Thoracic aorta (tissue), 2 donors: ENCODE measurements around the gene ATP9A. TPM values are rescaled to one million over a fixed set of nuclear protein-coding genes. Genes with fewer than 3 reads are reported as not detected.
A peak's percentile ranks its signal among the peaks of the same experiment; 100 is the strongest.
"Not testable (repeated sequence)": the region's sequence is repeated elsewhere in the genome, so short reads cannot be mapped to it uniquely, and the experiment has no call there.

Experiments
- ATAC-seq: fragments of 150-250 bp; one replicate; pipeline ENCODE4 v1.8.0; 2017; ENCODE audit warnings: low read depth; ENCODE audit not compliant: insufficient number of reproducible peaks, low FRiP score
- DNase-seq: peaks from one replicate; pipeline ENCODE4 v3.0.0-alpha.2; 2020; ENCODE audit warnings: low spot score
- H3K27ac ChIP-seq, 2 donors: fragments of 200-600 bp; sonication (generic); 1 replicate in 1 of 2; 2 replicates in 1 of 2; pipeline ENCODE4 v1.5.1; 2016; ENCODE audit warnings: mild to moderate bottlenecking in 2 of 2, moderate library complexity in 2 of 2
- H3K27me3 ChIP-seq: fragments of 200-600 bp; sonication (generic); replicated peaks from 2 replicates; pipeline ENCODE4 v1.6.0; 2016; ENCODE audit warnings: mild to moderate bottlenecking; ENCODE audit not compliant: insufficient read depth
- H3K36me3 ChIP-seq: fragments of 200-600 bp; sonication (generic); one replicate; pipeline ENCODE4 v1.5.1; 2016
- H3K4me1 ChIP-seq, 2 donors: fragments of 200-600 bp; sonication (generic); 1 replicate in 1 of 2; 2 replicates in 1 of 2; pipeline versions ENCODE4 v1.5.1 to v1.6.0; 2016; ENCODE audit warnings: low read depth in 2 of 2, mild to moderate bottlenecking in 1 of 2; ENCODE audit not compliant: control insufficient read depth in 1 of 2
- H3K4me3 ChIP-seq: fragments of 200-600 bp; sonication (generic); 2 replicates; pipeline ENCODE4 v1.5.1; 2016; ENCODE audit warnings: mild to moderate bottlenecking
- H3K9me3 ChIP-seq: fragments of 200-600 bp; sonication (generic); 2 replicates; pipeline ENCODE4 v1.5.1; 2016
- total RNA-seq, 2 donors: library from RNA; depleted of rRNA; stranded (reverse); fragments of >200 nt; gene quantifications; one replicate each; pipeline versions ENCODE4 v1.1.0 to v1.2.3, GENCODE V29; 2016
- TF ChIP-seq, protein P1 (sequence below): fragments of 200-600 bp; sonication (generic); IDR thresholded peaks from one replicate; pipeline ENCODE4 v1.5.1; 2019; ENCODE audit warnings: antibody characterized with exemption

The ATP9A gene
- total RNA-seq, 2 donors from 2014 or later = 54.4 TPM

- H3K27ac ChIP-seq = no peak overlapping the region
- TF ChIP-seq, protein P1, sequence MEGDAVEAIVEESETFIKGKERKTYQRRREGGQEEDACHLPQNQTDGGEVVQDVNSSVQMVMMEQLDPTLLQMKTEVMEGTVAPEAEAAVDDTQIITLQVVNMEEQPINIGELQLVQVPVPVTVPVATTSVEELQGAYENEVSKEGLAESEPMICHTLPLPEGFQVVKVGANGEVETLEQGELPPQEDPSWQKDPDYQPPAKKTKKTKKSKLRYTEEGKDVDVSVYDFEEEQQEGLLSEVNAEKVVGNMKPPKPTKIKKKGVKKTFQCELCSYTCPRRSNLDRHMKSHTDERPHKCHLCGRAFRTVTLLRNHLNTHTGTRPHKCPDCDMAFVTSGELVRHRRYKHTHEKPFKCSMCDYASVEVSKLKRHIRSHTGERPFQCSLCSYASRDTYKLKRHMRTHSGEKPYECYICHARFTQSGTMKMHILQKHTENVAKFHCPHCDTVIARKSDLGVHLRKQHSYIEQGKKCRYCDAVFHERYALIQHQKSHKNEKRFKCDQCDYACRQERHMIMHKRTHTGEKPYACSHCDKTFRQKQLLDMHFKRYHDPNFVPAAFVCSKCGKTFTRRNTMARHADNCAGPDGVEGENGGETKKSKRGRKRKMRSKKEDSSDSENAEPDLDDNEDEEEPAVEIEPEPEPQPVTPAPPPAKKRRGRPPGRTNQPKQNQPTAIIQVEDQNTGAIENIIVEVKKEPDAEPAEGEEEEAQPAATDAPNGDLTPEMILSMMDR = no peak
- ATAC-seq (no peak), DNase-seq (no peak)
- no peaks in the 10 kb centered on the region for H3K9me3 ChIP-seq
- H3K4me3 ChIP-seq = no peak overlapping the region
- peaks cover 6 to 11% of the 10 kb centered on the region in 2 donors for H3K4me1 ChIP-seq
- H3K36me3 ChIP-seq = no peaks in the 10 kb centered on the region
- H3K27me3 ChIP-seq = no peaks in the 10 kb centered on the region
Measured at GRCh38 chr20:51759769-51760510, 8.2 kb downstream of the ATP9A start.

DNA sequence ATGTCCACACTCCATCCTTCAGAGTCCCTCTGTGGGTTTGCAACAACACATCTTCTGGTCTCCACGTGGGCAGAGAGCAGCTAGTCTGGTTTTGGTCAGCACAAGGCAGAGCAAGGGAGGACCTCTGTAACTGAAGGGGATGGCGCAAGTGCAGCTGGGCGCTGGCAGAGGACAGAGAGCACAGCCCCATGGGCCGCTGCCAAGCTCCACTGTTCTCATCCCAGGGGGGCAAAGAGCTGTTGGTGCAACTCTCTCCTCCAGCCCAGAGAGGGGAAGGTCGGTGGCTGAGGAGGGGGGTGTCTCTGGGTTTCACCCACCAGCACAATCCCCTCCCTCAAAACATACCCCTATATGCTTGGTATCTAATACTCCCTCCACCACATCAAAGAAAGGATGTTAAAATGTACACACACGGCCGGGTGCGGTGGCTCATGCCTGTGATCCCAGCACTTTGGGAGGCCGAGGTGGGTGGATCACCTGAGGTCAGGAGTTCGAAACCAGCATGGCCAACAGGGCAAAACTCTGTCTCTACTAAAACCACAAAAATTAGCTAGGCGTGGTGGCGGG lies 9.1 kb downstream of the ATP9A start:
- Histone ChIP-seq H3K4me1 (peaks cover 6 to 13% of the 10 kb centered on the region in 2 donors), H3K9me3 (no peaks in the 10 kb centered on the region), H3K27me3 (no peaks in the 10 kb centered on the region), H3K27ac (peak overlapping the region in 1 of 2 donors; percentile 12), H3K4me3 (no peak overlapping the region), H3K36me3 (no peaks in the 10 kb centered on the region)
- DNase-seq (no peak), ATAC-seq (no peak)
- TF ChIP-seq, protein P1 = no peak

DNA sequence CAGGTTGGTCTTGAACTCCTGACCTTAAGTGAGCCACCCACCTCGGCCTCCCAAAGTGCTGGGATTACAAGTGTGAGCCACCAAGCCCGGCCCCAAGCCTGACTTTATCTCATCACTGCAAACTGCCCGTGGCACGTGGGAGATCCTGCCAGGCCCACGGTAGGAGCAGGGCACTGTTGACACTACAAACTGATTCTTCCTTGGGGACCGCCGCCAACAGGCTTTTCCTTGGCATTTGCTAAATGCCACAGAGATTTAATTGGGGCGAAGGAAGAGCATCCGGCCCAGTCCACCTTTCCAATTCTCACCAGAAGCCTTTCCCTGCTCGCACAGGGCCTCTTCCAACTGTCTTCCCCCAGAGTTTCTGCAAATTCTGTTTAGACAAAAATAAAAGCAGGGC lies 11.0 kb downstream of the ATP9A start:
- ATAC-seq = no peak
- Histone ChIP-seq H3K4me3 (no peak overlapping the region), H3K27me3 (no peaks in the 10 kb centered on the region), H3K27ac (no peak overlapping the region), H3K36me3 (no peaks in the 10 kb centered on the region), H3K9me3 (no peaks in the 10 kb centered on the region), H3K4me1 (peaks cover 16 to 30% of the 10 kb centered on the region in 2 donors)
- TF ChIP-seq, protein P1 = no peak
- DNase-seq = no peak

GRCh38 chr20:51756653-51757052 lies 11.5 kb downstream of the ATP9A start:
- no peak overlapping the region for H3K4me3 ChIP-seq
- H3K27me3 ChIP-seq = no peaks in the 10 kb centered on the region
- ATAC-seq (no peak), DNase-seq (no peak)
- TF ChIP-seq, protein P1 = no peak
- no peaks in the 10 kb centered on the region for H3K9me3 ChIP-seq
- H3K36me3 ChIP-seq = no peaks in the 10 kb centered on the region
- no peak overlapping the region for H3K27ac ChIP-seq
- peaks cover 20 to 36% of the 10 kb centered on the region in 2 donors for H3K4me1 ChIP-seq

DNA sequence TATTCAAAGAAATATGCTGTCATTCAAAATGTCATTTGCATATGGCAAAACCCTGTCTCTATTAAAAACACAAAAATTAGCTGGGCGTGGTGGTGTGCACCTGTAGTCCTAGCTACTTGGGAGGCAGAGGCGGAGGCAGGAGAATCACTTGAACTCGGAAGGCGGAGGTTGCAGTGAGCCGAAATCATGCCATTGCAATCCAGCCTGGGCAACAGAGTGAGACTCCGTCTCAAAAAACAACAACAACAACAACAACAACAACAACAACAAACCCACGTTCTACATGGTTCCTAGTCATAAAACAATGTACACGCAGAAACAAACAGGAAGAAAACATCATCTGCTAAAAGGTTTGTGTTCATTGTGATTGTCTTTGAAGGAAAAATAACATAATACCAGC lies 15.0 kb downstream of the ATP9A start:
- H3K4me3 ChIP-seq, H3K27me3 ChIP-seq, H3K9me3 ChIP-seq, DNase-seq, H3K36me3 ChIP-seq, ATAC-seq: not testable (repeated sequence)
- Histone ChIP-seq H3K4me1 (peaks cover 28 to 40% of the 10 kb centered on the region in 2 donors), H3K27ac (peak overlapping the region in 1 of 2 donors; percentile 89)
